IMR-90 (cell line): ENCODE data around the gene MRPL32. TPM values are rescaled to one million over a fixed set of nuclear protein-coding genes. Genes with fewer than 3 reads are reported as not detected.

Source experiments
- ATAC-seq: fragments of 200-7000 bp; cut with Tn5 transposase; 2 replicates; pipeline ENCODE4 v1.9.1; 2020; ENCODE audit warnings: low read depth, mild to moderate bottlenecking, moderate library complexity
- BruUV-seq: library from RNA; stranded (reverse); fragments of 400-500 nt; replicated peaks from 2 replicates; lab custom pipeline; 2021; lab: Mats Ljungman, UMichigan
- CTCF ChIA-PET: fragments of 300-600 bp; formaldehyde crosslinking; extraction: SDS; loops from one replicate; lab custom pipeline; 2021; ENCODE audit warnings: antibody characterized with exemption; lab: Yijun Ruan, JAX
- POLR2A ChIA-PET: fragments of 300-600 bp; sonication (Branson Sonifier 250); formaldehyde crosslinking; loops from one replicate; lab custom pipeline; 2022; ENCODE audit warnings: antibody characterized with exemption; ENCODE audit not compliant: unreplicated experiment; lab: Charles Lee
- DNase-seq: peaks from one replicate; pipeline ENCODE4 v3.0.0; 2013
- H2AFZ ChIP-seq: replicated peaks from 2 replicates; pipeline ENCODE3; 2013; ENCODE audit warnings: low read length, mild to moderate bottlenecking; ENCODE audit not compliant: poor library complexity
- H2AK5ac ChIP-seq: 2 replicates; pipeline ENCODE4 v1.6.1; 2013; ENCODE audit warnings: low read depth, low read length, inconsistent platforms
- H2AK9ac ChIP-seq: replicated peaks from 2 replicates; pipeline ENCODE3; 2013; ENCODE audit warnings: mild to moderate bottlenecking, low read depth, low read length, moderate library complexity; ENCODE audit not compliant: poor library complexity
- H2BK120ac ChIP-seq: 2 replicates; pipeline ENCODE4 v1.6.1; 2013; ENCODE audit warnings: low read depth, low read length, inconsistent platforms
- H2BK15ac ChIP-seq: 3 replicates; pipeline ENCODE4 v1.6.1; 2013; ENCODE audit warnings: low read depth, low read length, inconsistent platforms
- H2BK20ac ChIP-seq: 2 replicates; pipeline ENCODE4 v1.6.1; 2013; ENCODE audit warnings: low read depth, mild to moderate bottlenecking, inconsistent platforms, low read length, moderate library complexity
- H2BK5ac ChIP-seq: 2 replicates; pipeline ENCODE4 v1.6.1; 2013; ENCODE audit warnings: mild to moderate bottlenecking, low read depth, low read length, inconsistent platforms; ENCODE audit not compliant: poor library complexity, severe bottlenecking
- H3K14ac ChIP-seq: replicated peaks from 2 replicates; pipeline ENCODE4 v1.6.1; 2013; ENCODE audit warnings: low read depth, low read length, inconsistent platforms
- H3K18ac ChIP-seq: 2 replicates; pipeline ENCODE4 v1.6.1; 2013; ENCODE audit warnings: low read depth, low read length, control low read depth
- H3K23ac ChIP-seq: 2 replicates; pipeline ENCODE4 v1.6.1; 2013; ENCODE audit warnings: low read depth, low read length, inconsistent platforms
- H3K27ac ChIP-seq: 2 replicates; pipeline ENCODE4 v1.5.1; 2013; ENCODE audit warnings: mild to moderate bottlenecking, control low read depth, low read length; ENCODE audit not compliant: insufficient read depth
- H3K27me3 ChIP-seq: 2 replicates; pipeline ENCODE4 v1.6.1; 2013; ENCODE audit warnings: low read length; ENCODE audit not compliant: control insufficient read depth, insufficient read depth
- H3K36me3 ChIP-seq: 2 replicates; pipeline ENCODE4 v1.6.1; 2013; ENCODE audit warnings: low read length, mixed read lengths; ENCODE audit not compliant: control insufficient read depth, insufficient read depth
- H3K4ac ChIP-seq: 2 replicates; pipeline ENCODE4 v1.6.1; 2013; ENCODE audit warnings: low read depth, low read length, inconsistent platforms
- H3K4me1 ChIP-seq: 2 replicates; pipeline ENCODE4 v1.6.1; 2013; ENCODE audit warnings: low read length, mixed read lengths; ENCODE audit not compliant: control insufficient read depth, insufficient read depth
- H3K4me2 ChIP-seq: 2 replicates; pipeline ENCODE4 v1.6.1; 2013; ENCODE audit warnings: low read depth, mild to moderate bottlenecking, control low read depth, low read length, moderate library complexity
- H3K4me3 ChIP-seq: 2 replicates; pipeline ENCODE4 v1.5.1; 2013; ENCODE audit warnings: low read depth, mild to moderate bottlenecking, control low read depth, low read length, moderate library complexity; ENCODE audit not compliant: insufficient read depth
- H3K56ac ChIP-seq: 2 replicates; pipeline ENCODE4 v1.6.1; 2013; ENCODE audit warnings: low read length, inconsistent platforms; ENCODE audit not compliant: insufficient read depth; ENCODE audit errors: extremely low read depth
- H3K79me1 ChIP-seq, 2 experiments: 2 replicates each; pipeline ENCODE4 v1.6.1; 2013; ENCODE audit warnings: low read length in 2 of 2, inconsistent platforms in 1 of 2, low read depth in 1 of 2
- H3K9ac ChIP-seq: 2 replicates; pipeline ENCODE4 v1.6.1; 2013; ENCODE audit warnings: low read depth, low read length, control low read depth
- H3K9me1 ChIP-seq: 2 replicates; pipeline ENCODE4 v1.6.1; 2013; ENCODE audit warnings: low read length, inconsistent platforms; ENCODE audit not compliant: insufficient read depth
- H3K9me3 ChIP-seq: 2 replicates; pipeline ENCODE4 v1.6.1; 2013; ENCODE audit warnings: low read length; ENCODE audit not compliant: control insufficient read depth, insufficient read depth
- H4K20me1 ChIP-seq: 2 replicates; pipeline ENCODE4 v1.6.1; 2013; ENCODE audit warnings: low read length, inconsistent platforms; ENCODE audit not compliant: insufficient read depth
- H4K5ac ChIP-seq: 2 replicates; pipeline ENCODE4 v1.6.1; 2013; ENCODE audit warnings: mild to moderate bottlenecking, low read depth, low read length, control low read depth
- H4K8ac ChIP-seq, 2 experiments: 2 replicates each; pipeline ENCODE4 v1.6.1; 2013; ENCODE audit warnings: low read depth in 2 of 2, low read length in 2 of 2, control low read depth in 1 of 2, inconsistent platforms in 1 of 2
- H4K91ac ChIP-seq: 2 replicates; pipeline ENCODE4 v1.6.1; 2013; ENCODE audit warnings: low read depth, low read length, inconsistent platforms; ENCODE audit not compliant: insufficient read depth
- CEBPB ChIP-seq: IDR thresholded peaks from 2 replicates; pipeline ENCODE4 v1.6.1; 2012; ENCODE audit warnings: low read depth, low read length, improper control_type of control experiment
- CHD1 ChIP-seq: IDR thresholded peaks from 2 replicates; pipeline ENCODE4 v1.6.1; 2012; ENCODE audit warnings: low read depth, low read length, improper control_type of control experiment
- FOS ChIP-seq: fragments of 150-350 bp; IDR thresholded peaks from 2 replicates; pipeline ENCODE4 v1.6.1; 2016; ENCODE audit warnings: low read depth, low read length
- MAFK ChIP-seq: IDR thresholded peaks from 2 replicates; pipeline ENCODE4 v1.6.1; 2012; ENCODE audit warnings: low read depth, low read length, improper control_type of control experiment
- NFE2L2 ChIP-seq: fragments of 150-350 bp; IDR thresholded peaks from 2 replicates; pipeline ENCODE4 v1.6.1; 2016; ENCODE audit warnings: low read depth, mild to moderate bottlenecking, low read length
- POLR2A ChIP-seq: IDR thresholded peaks from 2 replicates; pipeline ENCODE4 v1.6.1; 2012; ENCODE audit warnings: mild to moderate bottlenecking, low read depth, low read length
- RCOR1 ChIP-seq: IDR thresholded peaks from 2 replicates; pipeline ENCODE4 v1.6.1; 2012; ENCODE audit warnings: mild to moderate bottlenecking, low read length, improper control_type of control experiment; ENCODE audit not compliant: insufficient replicate concordance
- RFX5 ChIP-seq: IDR thresholded peaks from 2 replicates; pipeline ENCODE4 v1.8.0; 2012; ENCODE audit warnings: low read depth, mild to moderate bottlenecking, low read length, moderate library complexity
- WGBS, 2 experiments: methylation state at CpG; one replicate each; pipeline versions ENCODE4 v1.1.5 to v1.1.7; 2013; ENCODE audit warnings: missing lambda C conversion rate in 2 of 2; ENCODE audit not compliant: insufficient read length in 1 of 2; ENCODE audit errors: extremely low coverage in 2 of 2; 5-methylcytosine and 5-hydroxymethylcytosine counted together
- dilution Hi-C: fragments of 300-500 bp; cut with HindIII; formaldehyde crosslinking; loops from one replicate; pipeline ENCODE4 v1.14.3; 2018; ENCODE audit warnings: low sequenced_read_pairs; ENCODE audit not compliant: unreplicated experiment
- in situ Hi-C: fragments of 300-500 bp; cut with MboI; formaldehyde crosslinking; loops from 3 replicates; pipeline ENCODE4 v1.14.3; 2019; ENCODE audit warnings: low sequenced_read_pairs, inconsistent platforms, mixed read lengths
- intact Hi-C: fragments of 100-400 bp; cut with micrococcal nuclease; formaldehyde crosslinking; loops from 2 replicates; pipeline ENCODE4 v1.10.0; 2022
- polyA plus RNA-seq, 3 experiments: library from polyadenylated mRNA; depleted of rRNA; stranded (reverse); fragments of >200 nt; gene quantifications; 2 replicates each; pipeline ENCODE4 v1.2.3, GENCODE V29; 2012; ENCODE audit warnings: low replicate concordance in 1 of 3
- total RNA-seq: library from RNA; depleted of rRNA; stranded (reverse); fragments of >200 nt; gene quantifications from 2 replicates; pipeline ENCODE4 v1.2.3, GENCODE V29; 2012
- TF ChIP-seq, protein P1 (sequence below): fragments of 150-350 bp; IDR thresholded peaks from 2 replicates; pipeline ENCODE4 v1.6.1; 2016; ENCODE audit warnings: low read depth, mild to moderate bottlenecking, low read length, moderate library complexity, borderline replicate concordance
- TF ChIP-seq, protein P2 (sequence below): fragments of 150-350 bp; IDR thresholded peaks from 2 replicates; pipeline ENCODE4 v1.6.1; 2017; ENCODE audit warnings: mild to moderate bottlenecking, antibody characterized with exemption, low read length, low read depth
- TF ChIP-seq, protein P3 (sequence below): conservative IDR thresholded peaks from 2 replicates; pipeline ENCODE4 v1.5.1; 2012; ENCODE audit warnings: mild to moderate bottlenecking, low read depth, low read length, improper control_type of control experiment

MRPL32 gene
- total and polyA plus RNA-seq, 2 of the 4 experiments (the other 2 are of a cell fraction) = 42.3 to 75.3 TPM

DNA sequence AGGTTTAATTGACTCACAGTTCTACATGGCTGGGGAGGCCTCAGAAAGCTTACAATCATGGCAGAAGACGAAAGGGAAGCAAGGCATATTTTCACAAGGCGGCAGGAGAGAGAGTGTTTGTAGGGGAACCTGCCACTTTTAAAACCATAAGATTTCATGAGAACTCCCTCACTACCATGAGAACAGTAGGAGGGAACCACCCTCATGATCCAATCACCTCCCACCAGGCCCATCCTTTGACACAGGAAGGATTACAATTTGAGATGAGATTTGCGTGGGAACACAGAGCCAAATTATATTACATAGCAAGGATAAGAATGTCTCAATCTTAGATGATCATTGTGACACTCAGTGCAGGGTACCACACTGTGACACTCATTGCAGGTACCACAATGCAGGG lies 44.2 kb downstream of the MRPL32 start:
- peaks cover 4% of the 10 kb centered on the region; the same call in 1 of the 2 replicates for H3K27me3 ChIP-seq
- in situ Hi-C loops = no loop called here
- POLR2A ChIA-PET = no interaction called here
- H2AK9ac ChIP-seq = no peak overlapping the region
- H2BK5ac ChIP-seq = no peak overlapping the region
- TF ChIP-seq, protein P1, sequence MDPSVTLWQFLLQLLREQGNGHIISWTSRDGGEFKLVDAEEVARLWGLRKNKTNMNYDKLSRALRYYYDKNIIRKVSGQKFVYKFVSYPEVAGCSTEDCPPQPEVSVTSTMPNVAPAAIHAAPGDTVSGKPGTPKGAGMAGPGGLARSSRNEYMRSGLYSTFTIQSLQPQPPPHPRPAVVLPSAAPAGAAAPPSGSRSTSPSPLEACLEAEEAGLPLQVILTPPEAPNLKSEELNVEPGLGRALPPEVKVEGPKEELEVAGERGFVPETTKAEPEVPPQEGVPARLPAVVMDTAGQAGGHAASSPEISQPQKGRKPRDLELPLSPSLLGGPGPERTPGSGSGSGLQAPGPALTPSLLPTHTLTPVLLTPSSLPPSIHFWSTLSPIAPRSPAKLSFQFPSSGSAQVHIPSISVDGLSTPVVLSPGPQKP = no peak
- TF ChIP-seq, protein P2, sequence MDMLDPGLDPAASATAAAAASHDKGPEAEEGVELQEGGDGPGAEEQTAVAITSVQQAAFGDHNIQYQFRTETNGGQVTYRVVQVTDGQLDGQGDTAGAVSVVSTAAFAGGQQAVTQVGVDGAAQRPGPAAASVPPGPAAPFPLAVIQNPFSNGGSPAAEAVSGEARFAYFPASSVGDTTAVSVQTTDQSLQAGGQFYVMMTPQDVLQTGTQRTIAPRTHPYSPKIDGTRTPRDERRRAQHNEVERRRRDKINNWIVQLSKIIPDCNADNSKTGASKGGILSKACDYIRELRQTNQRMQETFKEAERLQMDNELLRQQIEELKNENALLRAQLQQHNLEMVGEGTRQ = no peak
- TF ChIP-seq MAFK (no peak), POLR2A (no peak), CHD1 (no peak), RFX5 (no peak), RCOR1 (no peak), FOS (no peak), CEBPB (no peak), NFE2L2 (no peak)
- TF ChIP-seq, protein P3, sequence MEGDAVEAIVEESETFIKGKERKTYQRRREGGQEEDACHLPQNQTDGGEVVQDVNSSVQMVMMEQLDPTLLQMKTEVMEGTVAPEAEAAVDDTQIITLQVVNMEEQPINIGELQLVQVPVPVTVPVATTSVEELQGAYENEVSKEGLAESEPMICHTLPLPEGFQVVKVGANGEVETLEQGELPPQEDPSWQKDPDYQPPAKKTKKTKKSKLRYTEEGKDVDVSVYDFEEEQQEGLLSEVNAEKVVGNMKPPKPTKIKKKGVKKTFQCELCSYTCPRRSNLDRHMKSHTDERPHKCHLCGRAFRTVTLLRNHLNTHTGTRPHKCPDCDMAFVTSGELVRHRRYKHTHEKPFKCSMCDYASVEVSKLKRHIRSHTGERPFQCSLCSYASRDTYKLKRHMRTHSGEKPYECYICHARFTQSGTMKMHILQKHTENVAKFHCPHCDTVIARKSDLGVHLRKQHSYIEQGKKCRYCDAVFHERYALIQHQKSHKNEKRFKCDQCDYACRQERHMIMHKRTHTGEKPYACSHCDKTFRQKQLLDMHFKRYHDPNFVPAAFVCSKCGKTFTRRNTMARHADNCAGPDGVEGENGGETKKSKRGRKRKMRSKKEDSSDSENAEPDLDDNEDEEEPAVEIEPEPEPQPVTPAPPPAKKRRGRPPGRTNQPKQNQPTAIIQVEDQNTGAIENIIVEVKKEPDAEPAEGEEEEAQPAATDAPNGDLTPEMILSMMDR = no peak
- no TSS peak for BruUV-seq
- H4K8ac ChIP-seq = no peak overlapping the region
- no peak overlapping the region for H2AFZ ChIP-seq
- H3K4me3 ChIP-seq = no peak overlapping the region
- H3K56ac ChIP-seq = no peak overlapping the region
- H3K4me2 ChIP-seq = no peak overlapping the region
- no peak overlapping the region for H3K4ac ChIP-seq
- H3K27ac ChIP-seq = no peak overlapping the region
- no peaks in the 10 kb centered on the region for H3K9me3 ChIP-seq
- DNase-seq = no peak
- H2BK15ac ChIP-seq = no peak overlapping the region
- no peaks in the 10 kb centered on the region for H3K79me1 ChIP-seq
- no peak overlapping the region for H3K23ac ChIP-seq
- H3K36me3 ChIP-seq = no peaks in the 10 kb centered on the region
- no peak overlapping the region for H3K14ac ChIP-seq
- no peak overlapping the region for H3K18ac ChIP-seq
- no peaks in the 10 kb centered on the region for H4K20me1 ChIP-seq
- no peak overlapping the region for H4K91ac ChIP-seq
- dilution Hi-C loops = no loop called here
- no peak for ATAC-seq
- intact Hi-C loops = no loop called here
- H2AK5ac ChIP-seq = no peak overlapping the region
- no peak overlapping the region for H3K9ac ChIP-seq
- peaks cover 2% of the 10 kb centered on the region; the same call in 1 of the 2 replicates for H3K4me1 ChIP-seq
- CTCF ChIA-PET = no interaction called here
- H4K5ac ChIP-seq = no peak overlapping the region
- H3K9me1 ChIP-seq = no peaks in the 10 kb centered on the region
- H2BK120ac ChIP-seq = no peak overlapping the region
- no CpG with 5 or more reads among the region's 3 CpGs for WGBS, 2 experiments
- no peak overlapping the region for H2BK20ac ChIP-seq
